ENCODE measurements around the gene ATL3. TPM values are rescaled to one million over a fixed set of nuclear protein-coding genes. Genes with fewer than 3 reads are reported as not detected.
"Not testable (repeated sequence)": the region's sequence is repeated elsewhere in the genome, so short reads cannot be mapped to it uniquely, and the experiment has no call there.

The ATL3 gene
- total RNA-seq, 1 experiment from 2014 or later: 63.9 TPM

GRCh38 chr11:63621071-63621470 lies 50.1 kb downstream of the ATL3 start:
- intact Hi-C loops (cut with micrococcal nuclease; ENCODE audit: unreplicated experiment): no loop called here
- Histone ChIP-seq H3K4me1 (ENCODE audit: insufficient read depth, low read length, poor library complexity, severe bottlenecking) (no peaks in the 10 kb centered on the region), H3K36me3 (ENCODE audit: insufficient read depth, low read length, poor library complexity, severe bottlenecking) (no peaks in the 10 kb centered on the region), H3K4me3 (ENCODE audit: low read depth, low read length, poor library complexity, severe bottlenecking) (no peak overlapping the region), H3K27ac (ENCODE audit: low read depth, low read length, poor library complexity, severe bottlenecking) (no peak overlapping the region), H3K9me3 (ENCODE audit: low read depth, low read length, poor library complexity, severe bottlenecking) (no peaks in the 10 kb centered on the region), H3K27me3 (replicated peaks; ENCODE audit: insufficient read depth, low read depth, low read length, poor library complexity) (no peaks in the 10 kb centered on the region)
- no peak for TF ChIP-seq EZH2 (IDR thresholded peaks at IDR 0.05; ENCODE audit: borderline replicate concordance, low read depth, low read length, poor library complexity, severe bottlenecking)
- no peak for TF ChIP-seq CTCF (conservative IDR thresholded peaks at IDR 0.05; ENCODE audit: low read depth, low read length)
- DNase-seq (ENCODE audit: low spot score): no peak
- ChIA-PET CTCF (interaction anchor here (0.6 kb wide), 1 partner anchor 142 kb away, joined by 3 read pairs; no protein-coding TSS in a partner anchor), POLR2A (ENCODE audit: low non-redundant PET) (no interaction called here)
- no TSS peak for BruUV-seq (replicated peaks)

GRCh38 chr11:63619967-63620366 lies 51.2 kb downstream of the ATL3 start:
- intact Hi-C loops (cut with micrococcal nuclease; ENCODE audit: unreplicated experiment): no loop called here
- no TSS peak for BruUV-seq (replicated peaks)
- ChIA-PET CTCF (no interaction called here), POLR2A (ENCODE audit: low non-redundant PET) (no interaction called here)
- H3K27ac ChIP-seq (ENCODE audit: low read depth, low read length, poor library complexity, severe bottlenecking): no peak overlapping the region
- no peak for DNase-seq (ENCODE audit: low spot score)
- no peaks in the 10 kb centered on the region for H3K36me3 ChIP-seq (ENCODE audit: insufficient read depth, low read length, poor library complexity, severe bottlenecking)
- H3K9me3 ChIP-seq (ENCODE audit: low read depth, low read length, poor library complexity, severe bottlenecking): no peaks in the 10 kb centered on the region
- H3K27me3 ChIP-seq (replicated peaks; ENCODE audit: insufficient read depth, low read depth, low read length, poor library complexity): no peaks in the 10 kb centered on the region
- TF ChIP-seq CTCF (conservative IDR thresholded peaks at IDR 0.05; ENCODE audit: low read depth, low read length) (no peak), EZH2 (IDR thresholded peaks at IDR 0.05; ENCODE audit: borderline replicate concordance, low read depth, low read length, poor library complexity, severe bottlenecking) (no peak)
- no peaks in the 10 kb centered on the region for H3K4me1 ChIP-seq (ENCODE audit: insufficient read depth, low read length, poor library complexity, severe bottlenecking)
- H3K4me3 ChIP-seq (ENCODE audit: low read depth, low read length, poor library complexity, severe bottlenecking): no peak overlapping the region

GRCh38 chr11:63617686-63618085 lies 53.5 kb downstream of the ATL3 start:
- DNase-seq (ENCODE audit: low spot score); H3K9me3 ChIP-seq (ENCODE audit: low read depth, low read length, poor library complexity, severe bottlenecking); H3K4me1 ChIP-seq (ENCODE audit: insufficient read depth, low read length, poor library complexity, severe bottlenecking); H3K4me3 ChIP-seq (ENCODE audit: low read depth, low read length, poor library complexity, severe bottlenecking); CTCF ChIA-PET; H3K27me3 ChIP-seq (replicated peaks; ENCODE audit: insufficient read depth, low read depth, low read length, poor library complexity); POLR2A ChIA-PET (ENCODE audit: low non-redundant PET); intact Hi-C loops (cut with micrococcal nuclease; ENCODE audit: unreplicated experiment); BruUV-seq (replicated peaks); H3K36me3 ChIP-seq (ENCODE audit: insufficient read depth, low read length, poor library complexity, severe bottlenecking); H3K27ac ChIP-seq (ENCODE audit: low read depth, low read length, poor library complexity, severe bottlenecking): not testable (repeated sequence)

- Histone ChIP-seq H3K4me3 (ENCODE audit: low read depth, low read length, poor library complexity, severe bottlenecking) (no peak overlapping the region), H3K36me3 (ENCODE audit: insufficient read depth, low read length, poor library complexity, severe bottlenecking) (no peaks in the 10 kb centered on the region), H3K4me1 (ENCODE audit: insufficient read depth, low read length, poor library complexity, severe bottlenecking) (peaks cover 6% of the 10 kb centered on the region), H3K9me3 (ENCODE audit: low read depth, low read length, poor library complexity, severe bottlenecking) (no peaks in the 10 kb centered on the region), H3K27ac (ENCODE audit: low read depth, low read length, poor library complexity, severe bottlenecking) (no peak overlapping the region), H3K27me3 (replicated peaks; ENCODE audit: insufficient read depth, low read depth, low read length, poor library complexity) (no peaks in the 10 kb centered on the region)
- ChIA-PET CTCF (no interaction called here), POLR2A (ENCODE audit: low non-redundant PET) (no interaction called here)
- DNase-seq (ENCODE audit: low spot score): no peak
- no TSS peak for BruUV-seq (replicated peaks)
- intact Hi-C loops (cut with micrococcal nuclease; ENCODE audit: unreplicated experiment): no loop called here
- no peak for TF ChIP-seq EZH2 (IDR thresholded peaks at IDR 0.05; ENCODE audit: borderline replicate concordance, low read depth, low read length, poor library complexity, severe bottlenecking)
- TF ChIP-seq CTCF (conservative IDR thresholded peaks at IDR 0.05; ENCODE audit: low read depth, low read length): no peak
These were observed 54.2 kb downstream of the ATL3 start for GRCh38 chr11:63616953-63617352.
